Measurements from ENCODE around the gene APBA2. TPM values are rescaled to one million over a fixed set of nuclear protein-coding genes. Genes with fewer than 3 reads are reported as not detected.
"Not testable (repeated sequence)": the region's sequence is repeated elsewhere in the genome, so short reads cannot be mapped to it uniquely, and the experiment has no call there.

Gene APBA2
- total RNA-seq, 1 donor from 2014 or later = 3.8 TPM

DNA sequence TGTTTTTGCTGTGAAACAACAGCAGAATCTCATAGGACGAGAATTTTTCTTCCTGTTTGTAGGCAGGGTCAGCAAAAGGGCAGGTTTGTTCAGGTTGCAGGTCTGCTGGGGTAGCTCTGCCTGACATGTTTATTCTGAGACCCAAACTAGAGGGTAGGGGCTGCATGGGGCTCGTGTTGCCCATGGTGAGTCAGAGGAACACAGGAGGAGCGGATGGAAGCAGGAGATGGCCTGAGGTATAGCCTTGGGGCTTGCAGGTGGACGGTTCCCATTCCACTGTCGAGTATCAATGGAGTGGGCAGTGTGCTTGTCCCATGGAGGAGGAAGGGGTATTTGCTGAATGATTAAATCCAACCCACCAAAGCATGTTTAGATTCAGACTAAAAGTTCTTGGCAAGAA, 138.9 kb downstream of the APBA2 start:
- Histone ChIP-seq H3K9me3 (no peaks in the 10 kb centered on the region), H3K27me3 (ENCODE audit: low read depth) (no peaks in the 10 kb centered on the region), H3K27ac (no peak overlapping the region), H3K4me3 (no peak overlapping the region), H3K4me1 (no peaks in the 10 kb centered on the region), H3K36me3 (no peaks in the 10 kb centered on the region)
- TF ChIP-seq, protein P1, sequence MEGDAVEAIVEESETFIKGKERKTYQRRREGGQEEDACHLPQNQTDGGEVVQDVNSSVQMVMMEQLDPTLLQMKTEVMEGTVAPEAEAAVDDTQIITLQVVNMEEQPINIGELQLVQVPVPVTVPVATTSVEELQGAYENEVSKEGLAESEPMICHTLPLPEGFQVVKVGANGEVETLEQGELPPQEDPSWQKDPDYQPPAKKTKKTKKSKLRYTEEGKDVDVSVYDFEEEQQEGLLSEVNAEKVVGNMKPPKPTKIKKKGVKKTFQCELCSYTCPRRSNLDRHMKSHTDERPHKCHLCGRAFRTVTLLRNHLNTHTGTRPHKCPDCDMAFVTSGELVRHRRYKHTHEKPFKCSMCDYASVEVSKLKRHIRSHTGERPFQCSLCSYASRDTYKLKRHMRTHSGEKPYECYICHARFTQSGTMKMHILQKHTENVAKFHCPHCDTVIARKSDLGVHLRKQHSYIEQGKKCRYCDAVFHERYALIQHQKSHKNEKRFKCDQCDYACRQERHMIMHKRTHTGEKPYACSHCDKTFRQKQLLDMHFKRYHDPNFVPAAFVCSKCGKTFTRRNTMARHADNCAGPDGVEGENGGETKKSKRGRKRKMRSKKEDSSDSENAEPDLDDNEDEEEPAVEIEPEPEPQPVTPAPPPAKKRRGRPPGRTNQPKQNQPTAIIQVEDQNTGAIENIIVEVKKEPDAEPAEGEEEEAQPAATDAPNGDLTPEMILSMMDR (IDR thresholded peaks at IDR 0.05) = no peak
- intact Hi-C loops (cut with DNase I) = no loop called here
- ATAC-seq (no peak), DNase-seq (no peak)

DNA sequence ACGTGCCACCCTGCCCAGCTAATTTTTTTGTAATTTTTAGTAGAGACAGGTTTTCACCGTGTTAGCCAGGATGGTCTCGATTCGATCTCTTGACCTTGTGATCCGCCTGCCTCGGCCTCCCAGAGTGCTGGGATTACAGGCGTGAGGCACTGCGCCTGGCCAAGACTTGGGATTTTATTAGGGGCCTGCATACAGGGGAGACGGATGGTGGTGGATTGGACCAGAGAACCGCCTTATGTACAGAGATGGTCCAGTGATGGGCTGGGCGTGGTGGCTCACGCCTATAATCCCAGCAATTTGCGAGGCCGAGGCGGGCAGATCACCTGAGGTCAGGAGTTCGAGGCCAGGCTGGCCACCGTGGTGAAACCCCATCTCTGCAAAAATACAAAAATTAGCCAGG, 139.6 kb downstream of the APBA2 start:
- H3K27me3 ChIP-seq (ENCODE audit: low read depth); H3K9me3 ChIP-seq; H3K27ac ChIP-seq; DNase-seq; ATAC-seq; H3K4me1 ChIP-seq; H3K4me3 ChIP-seq; intact Hi-C loops (cut with DNase I); H3K36me3 ChIP-seq: not testable (repeated sequence)

DNA sequence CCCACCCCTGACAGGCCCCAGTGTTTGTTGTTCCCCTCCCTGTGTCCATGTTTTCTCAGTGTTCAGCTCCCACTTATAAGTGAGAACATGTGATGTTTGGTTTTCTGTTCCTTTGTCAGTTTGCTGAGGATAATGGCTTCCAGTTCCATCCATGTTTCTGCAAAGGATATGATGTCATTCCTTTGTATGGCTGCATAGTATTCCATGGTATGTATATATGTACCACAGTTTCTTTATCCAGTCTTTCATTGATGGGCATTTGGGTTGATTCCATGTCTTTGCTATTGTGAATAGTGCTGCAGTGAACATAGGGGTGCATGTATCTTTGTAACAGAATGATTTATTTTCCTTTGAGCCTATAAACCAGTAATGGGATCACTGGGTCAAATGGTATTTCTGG, 142.4 kb downstream of the APBA2 start:
- H3K36me3 ChIP-seq; DNase-seq; H3K27me3 ChIP-seq (ENCODE audit: low read depth); H3K9me3 ChIP-seq; intact Hi-C loops (cut with DNase I); H3K4me1 ChIP-seq; H3K4me3 ChIP-seq; H3K27ac ChIP-seq; ATAC-seq: not testable (repeated sequence)

DNA sequence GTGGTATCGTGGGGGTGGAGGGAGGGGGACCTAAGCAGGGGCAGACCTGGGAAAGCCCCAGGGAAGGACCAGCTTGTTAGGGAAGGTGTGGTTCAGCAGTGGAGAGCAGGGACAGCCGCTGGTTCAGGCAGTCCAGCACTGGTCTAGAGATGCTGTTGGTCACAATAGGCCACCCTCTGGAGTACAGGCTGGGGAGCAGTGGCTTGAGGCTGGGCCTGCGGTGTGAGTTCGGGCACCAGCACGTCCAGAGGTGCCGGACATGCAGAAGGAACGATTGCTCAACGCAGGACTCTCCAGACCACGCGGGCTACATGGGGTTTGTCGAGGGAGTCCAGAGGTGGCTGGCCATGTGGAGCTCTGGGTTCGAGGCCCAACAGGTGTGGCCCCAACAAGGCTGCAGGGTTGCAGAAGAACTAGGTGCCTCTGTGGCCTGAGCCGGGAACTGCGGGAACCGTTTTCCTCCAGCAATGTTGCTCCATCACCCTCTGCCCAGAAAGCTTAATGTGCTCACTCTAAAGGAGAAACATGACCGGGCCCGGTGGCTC, 143.9 kb downstream of the APBA2 start:
- Histone ChIP-seq H3K27me3 (ENCODE audit: low read depth) (no peaks in the 10 kb centered on the region), H3K27ac (no peak overlapping the region), H3K36me3 (no peaks in the 10 kb centered on the region), H3K9me3 (no peaks in the 10 kb centered on the region), H3K4me3 (no peak overlapping the region), H3K4me1 (no peaks in the 10 kb centered on the region)
- ATAC-seq (no peak), DNase-seq (no peak)
- TF ChIP-seq, protein P1 (IDR thresholded peaks at IDR 0.05) = no peak
- intact Hi-C loops (cut with DNase I) = no loop called here

DNA sequence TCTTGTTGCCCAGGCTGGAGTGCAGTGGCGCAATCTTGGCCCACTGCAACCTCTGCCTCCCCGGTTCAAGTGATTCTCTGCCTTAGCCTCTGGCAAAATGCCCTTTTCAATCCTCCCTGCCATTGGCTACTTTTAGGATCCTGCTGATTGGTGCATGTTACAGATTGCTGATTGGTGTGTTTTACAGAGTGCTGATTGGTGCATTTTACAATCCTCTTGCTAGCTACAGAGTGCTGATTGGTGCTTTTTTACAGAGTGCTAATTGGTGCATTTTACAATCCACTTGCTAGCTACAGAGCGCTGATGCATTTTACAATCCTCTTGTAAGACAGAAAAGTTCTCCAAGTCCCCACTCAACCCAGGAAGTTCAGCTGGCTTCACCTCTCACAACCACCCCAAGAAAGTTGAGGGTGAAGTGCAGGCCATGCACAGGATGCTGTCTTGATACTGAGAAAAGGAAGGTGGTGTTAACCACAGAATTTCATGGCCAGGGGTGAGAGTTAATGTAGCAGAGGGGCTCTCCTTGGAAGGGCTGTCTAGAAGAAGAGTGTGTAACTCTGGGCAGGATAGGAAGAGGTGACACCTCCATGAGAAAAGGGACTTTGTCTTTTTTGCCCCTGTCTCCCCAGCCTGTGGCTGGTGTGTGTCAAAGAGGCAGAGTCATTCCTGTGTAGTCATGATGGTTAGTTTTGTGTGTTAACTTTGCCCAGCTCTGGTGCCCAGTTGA, 145.9 kb downstream of the APBA2 start:
- Histone ChIP-seq H3K9me3 (no peaks in the 10 kb centered on the region), H3K27me3 (ENCODE audit: low read depth) (no peaks in the 10 kb centered on the region), H3K27ac (no peak overlapping the region), H3K4me3 (no peak overlapping the region), H3K36me3 (no peaks in the 10 kb centered on the region), H3K4me1 (no peaks in the 10 kb centered on the region)
- DNase-seq (no peak), ATAC-seq (peak in 1 of 2 donors; percentile 47)
- TF ChIP-seq, protein P1 (IDR thresholded peaks at IDR 0.05) = no peak
- intact Hi-C loops (cut with DNase I) = no loop called here

DNA sequence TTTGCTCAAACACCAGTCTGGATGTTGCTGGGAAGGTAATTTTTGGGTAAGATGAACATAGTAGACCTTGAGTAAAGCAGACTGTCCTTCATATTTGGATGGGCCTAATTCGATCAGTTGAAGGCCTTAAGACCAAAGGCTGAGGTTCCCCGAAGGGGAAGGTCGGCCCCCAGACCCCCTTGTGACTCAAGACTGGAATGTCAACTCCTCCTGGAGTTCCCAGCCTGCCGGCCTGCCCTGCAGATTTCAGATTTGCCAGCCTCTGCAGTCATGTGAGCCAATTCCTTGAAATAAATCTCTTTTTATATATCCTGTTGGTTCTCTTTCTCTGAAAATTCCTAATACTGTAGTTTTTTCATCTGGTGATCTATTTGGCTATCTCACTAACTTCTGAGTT, 146.5 kb downstream of the APBA2 start:
- Histone ChIP-seq H3K27ac (no peak overlapping the region), H3K4me1 (no peaks in the 10 kb centered on the region), H3K4me3 (no peak overlapping the region), H3K36me3 (no peaks in the 10 kb centered on the region), H3K9me3 (no peaks in the 10 kb centered on the region), H3K27me3 (ENCODE audit: low read depth) (no peaks in the 10 kb centered on the region)
- DNase-seq (no peak), ATAC-seq (no peak)
- intact Hi-C loops (cut with DNase I) = no loop called here
- TF ChIP-seq, protein P1 (IDR thresholded peaks at IDR 0.05) = no peak

Measured in lower lobe of right lung (tissue), 2 donors.